GM13976 (cell line): ENCODE data around the gene ESRRB.
A peak's percentile ranks its signal among the peaks of the same experiment; 100 is the strongest.

ENCODE experiments used
- DNase-seq: peaks from one replicate; pipeline ENCODE4 v3.0.0; 2012; ENCODE audit warnings: low spot score
- CTCF ChIP-seq: IDR thresholded peaks from 2 replicates; pipeline ENCODE4 v1.5.1; 2012; ENCODE audit warnings: borderline replicate concordance, mild to moderate bottlenecking; ENCODE audit not compliant: insufficient read depth; ENCODE audit errors: extremely low read depth, missing control alignments, control extremely low read depth
- in situ Hi-C: fragments of 300-500 bp; cut with MboI; formaldehyde crosslinking; loops from one replicate; pipeline ENCODE4 v1.12.0; 2022; ENCODE audit warnings: low sequenced_read_pairs, mixed read lengths, inconsistent platforms; ENCODE audit not compliant: unreplicated experiment

ESRRB gene

DNA sequence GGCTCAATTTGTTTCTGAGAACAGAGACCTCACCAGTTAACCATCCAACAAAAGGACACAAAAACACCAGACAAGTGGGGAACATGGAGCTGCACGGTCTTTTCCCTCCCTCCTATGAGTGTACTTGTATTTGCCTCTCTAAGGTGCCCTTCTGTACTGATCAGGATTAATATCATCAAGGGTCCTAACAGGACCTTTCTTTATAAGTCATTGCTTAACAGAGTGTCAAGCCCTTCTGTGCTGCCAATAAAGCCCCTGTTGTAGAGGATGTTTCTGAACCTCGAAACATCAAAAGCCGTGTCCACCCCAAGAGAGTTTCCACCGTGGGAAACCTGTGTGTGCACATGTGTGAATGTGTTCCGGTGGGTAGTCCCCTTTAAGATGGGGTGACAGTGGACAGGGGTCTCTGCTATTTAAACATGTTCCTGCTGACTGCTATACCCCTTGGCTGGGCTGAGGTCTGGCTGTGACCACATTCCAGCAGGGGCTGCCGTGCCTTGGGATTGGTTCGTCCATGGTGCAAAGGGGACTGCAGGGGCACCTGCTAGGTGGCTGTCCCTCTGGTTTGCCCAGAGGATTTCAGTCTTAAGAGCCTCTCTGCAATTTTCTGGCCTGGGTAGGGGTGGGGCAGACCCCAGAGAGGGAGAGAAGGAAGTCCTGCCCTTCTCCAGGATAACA is 6.0 kb downstream of the ESRRB start:
- DNase-seq, result no peak
- in situ Hi-C loops, result no loop called here
- TF ChIP-seq CTCF, result no peak

DNA sequence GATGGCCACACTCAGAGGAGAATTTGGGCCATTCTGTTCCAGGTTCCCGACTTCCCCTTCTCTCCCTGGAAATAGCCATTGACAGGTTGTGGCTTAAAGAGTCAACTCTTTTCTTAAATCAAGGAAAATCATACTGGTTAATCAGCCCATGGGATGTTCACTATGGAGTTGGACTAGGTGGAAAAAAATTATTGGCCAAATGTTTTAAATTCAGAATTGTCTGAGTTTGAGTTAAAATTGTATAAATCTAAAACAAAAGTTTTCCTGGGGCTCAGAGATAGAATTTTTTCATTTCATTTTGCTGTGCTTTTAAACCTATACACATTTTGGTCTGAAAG is 6.5 kb downstream of the ESRRB start:
- DNase-seq, result no peak
- in situ Hi-C loops, result no loop called here
- TF ChIP-seq CTCF, result no peak

GRCh38 chr14:76385435-76385834 is 9.5 kb downstream of the ESRRB start:
- no peak for DNase-seq
- in situ Hi-C loops, result no loop called here
- TF ChIP-seq CTCF, result no peak

- peak; percentile 88 for DNase-seq
- peak; percentile 95 for TF ChIP-seq CTCF
- in situ Hi-C loops, result no loop called here
These were observed 11.2 kb downstream of the ESRRB start for GRCh38 chr14:76386944-76387782.

GRCh38 chr14:76389841-76390240 is 13.9 kb downstream of the ESRRB start:
- in situ Hi-C loops, result no loop called here
- DNase-seq, result no peak
- no peak for TF ChIP-seq CTCF

DNA sequence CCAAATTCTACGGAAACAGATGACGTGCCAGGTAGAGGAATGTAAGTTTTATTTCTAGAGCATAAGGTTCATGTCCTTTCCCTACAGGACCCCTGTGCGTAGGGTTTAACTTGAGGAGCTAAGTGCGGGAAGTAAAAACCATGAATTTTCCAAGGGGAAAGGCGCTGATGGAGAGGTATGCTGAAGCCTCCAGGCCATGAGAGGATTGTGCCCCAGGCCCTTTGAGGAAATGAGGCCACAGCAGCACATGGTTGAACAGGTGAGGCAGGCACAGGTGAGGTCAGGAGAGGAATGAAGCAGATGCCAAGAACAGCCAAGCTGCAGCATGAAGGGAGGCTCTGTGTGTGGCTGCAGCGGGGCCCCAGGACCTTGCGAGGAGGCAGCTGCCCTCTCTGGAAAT is 14.7 kb downstream of the ESRRB start:
- in situ Hi-C loops, result no loop called here
- no peak for TF ChIP-seq CTCF
- no peak for DNase-seq
